Spleen (tissue), 7 donors: Measurements from ENCODE around the gene HMCN2.

ENCODE experiments used
- POLR2A ChIP-seq, 3 donors: fragments of 450-650 bp; IDR thresholded peaks; one replicate each; pipeline ENCODE4 v1.5.1; 2017; ENCODE audit warnings: antibody characterized with exemption in 3 of 3, mild to moderate bottlenecking in 1 of 3
- POLR2AphosphoS5 ChIP-seq, 3 donors: sonication (generic); formaldehyde crosslinking; IDR thresholded peaks; one replicate each; pipeline ENCODE4 v1.5.1; 2017; ENCODE audit warnings: antibody characterized with exemption in 3 of 3
- TF ChIP-seq, protein P1 (sequence below), 11 experiments: fragments of 200-600 bp in 7 of 11; fragments of 450-650 bp in 4 of 11; sonication (generic) in 4 of 11; IDR thresholded peaks in 8 of 11; conservative IDR thresholded peaks in 3 of 11; 1 replicate in 7 of 11; 2 replicates in 4 of 11; pipeline versions ENCODE4 v1.4.0 to v1.8.0; 2016 to 2021; ENCODE audit warnings: antibody characterized with exemption in 11 of 11, inconsistent platforms in 4 of 11, mild to moderate bottlenecking in 1 of 11
- donor health status: DM: no; HTN: no; CAD: no; lungs with moderate emphysema.
- donor health status: DM: no; HTN: no; CAD: no.
- donor health status: DM: no; HTN: no; CAD: no.

DNA sequence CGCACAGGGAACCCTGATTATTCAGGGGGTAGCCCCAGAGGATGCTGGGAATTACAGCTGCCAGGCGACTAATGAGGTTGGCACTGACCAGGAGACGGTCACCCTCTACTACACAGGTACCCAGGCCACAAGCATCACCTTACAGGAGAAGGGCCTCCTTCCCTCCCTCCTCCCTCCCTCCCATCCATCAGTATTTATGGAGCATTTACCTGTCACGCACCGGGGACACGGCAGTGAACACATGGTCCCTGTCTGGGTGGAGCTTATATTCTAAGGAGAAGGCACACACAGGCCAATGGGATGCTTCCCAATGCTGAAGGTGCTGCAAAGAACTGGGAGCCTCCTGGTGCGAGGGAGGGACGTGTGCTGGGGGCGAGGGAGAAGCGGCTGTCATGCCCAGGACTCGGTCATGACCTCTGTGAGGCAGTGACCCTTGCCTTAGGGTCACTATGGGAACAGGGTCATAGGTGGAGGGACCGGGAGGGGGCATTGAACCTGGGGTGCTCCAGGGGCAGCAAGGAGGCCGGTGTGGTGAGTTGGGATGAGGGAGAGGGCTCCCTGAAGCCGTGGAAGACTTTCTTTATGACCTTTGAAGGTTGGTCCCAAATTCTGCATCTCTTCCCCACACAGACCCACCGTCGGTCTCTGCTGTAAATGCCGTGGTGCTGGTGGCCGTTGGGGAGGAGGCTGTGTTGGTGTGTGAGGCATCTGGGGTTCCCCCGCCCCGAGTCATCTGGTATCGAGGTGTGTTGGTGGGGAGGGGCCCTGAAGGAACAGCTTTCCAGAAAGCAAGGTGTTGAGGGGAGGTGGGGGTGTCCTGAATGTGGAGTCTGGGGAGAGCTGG is 41.5 kb downstream of the HMCN2 start:
- TF ChIP-seq, protein P1, sequence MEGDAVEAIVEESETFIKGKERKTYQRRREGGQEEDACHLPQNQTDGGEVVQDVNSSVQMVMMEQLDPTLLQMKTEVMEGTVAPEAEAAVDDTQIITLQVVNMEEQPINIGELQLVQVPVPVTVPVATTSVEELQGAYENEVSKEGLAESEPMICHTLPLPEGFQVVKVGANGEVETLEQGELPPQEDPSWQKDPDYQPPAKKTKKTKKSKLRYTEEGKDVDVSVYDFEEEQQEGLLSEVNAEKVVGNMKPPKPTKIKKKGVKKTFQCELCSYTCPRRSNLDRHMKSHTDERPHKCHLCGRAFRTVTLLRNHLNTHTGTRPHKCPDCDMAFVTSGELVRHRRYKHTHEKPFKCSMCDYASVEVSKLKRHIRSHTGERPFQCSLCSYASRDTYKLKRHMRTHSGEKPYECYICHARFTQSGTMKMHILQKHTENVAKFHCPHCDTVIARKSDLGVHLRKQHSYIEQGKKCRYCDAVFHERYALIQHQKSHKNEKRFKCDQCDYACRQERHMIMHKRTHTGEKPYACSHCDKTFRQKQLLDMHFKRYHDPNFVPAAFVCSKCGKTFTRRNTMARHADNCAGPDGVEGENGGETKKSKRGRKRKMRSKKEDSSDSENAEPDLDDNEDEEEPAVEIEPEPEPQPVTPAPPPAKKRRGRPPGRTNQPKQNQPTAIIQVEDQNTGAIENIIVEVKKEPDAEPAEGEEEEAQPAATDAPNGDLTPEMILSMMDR (IDR thresholded peaks at IDR 0.05 in 8 of 11, conservative IDR thresholded peaks at IDR 0.05 in 3 of 11): no peak
- TF ChIP-seq POLR2A (IDR thresholded peaks at IDR 0.05) (no peak), POLR2AphosphoS5 (IDR thresholded peaks at IDR 0.05) (no peak)
